Heart left ventricle (tissue), 16 donors: ENCODE measurements around the gene KDM2A. TPM values are rescaled to one million over a fixed set of nuclear protein-coding genes. Genes with fewer than 3 reads are reported as not detected.

Source experiments
- ATAC-seq, 4 donors: fragments of 200-7000 bp; cut with Tn5 transposase; one replicate each; pipeline ENCODE4 v1.9.1; 2020 to 2022; ENCODE audit warnings: moderate library complexity in 4 of 4, mild to moderate bottlenecking in 3 of 4, moderate number of reproducible peaks in 1 of 4
- DNase-seq, 5 donors: peaks; one replicate each; pipeline ENCODE4 v3.0.0-alpha.2; 2020
- H3K27ac ChIP-seq, 12 donors: fragments of 200-600 bp; sonication (generic) in 4 of 12; one replicate each; pipeline versions ENCODE4 v1.5.0 to v1.8.0; 2016 to 2022; ENCODE audit warnings: mild to moderate bottlenecking in 2 of 12
- H3K27me3 ChIP-seq, 9 donors: fragments of 200-600 bp; sonication (generic) in 2 of 9; one replicate each; pipeline versions ENCODE4 v1.5.1 to v1.8.0; 2016 to 2022; ENCODE audit warnings: mild to moderate bottlenecking in 3 of 9
- H3K36me3 ChIP-seq, 9 donors: fragments of 200-600 bp; sonication (generic) in 2 of 9; one replicate each; pipeline versions ENCODE4 v1.5.0 to v1.8.0; 2018 to 2022; ENCODE audit warnings: mild to moderate bottlenecking in 2 of 9
- H3K4me1 ChIP-seq, 12 donors: fragments of 200-600 bp; sonication (generic) in 4 of 12; one replicate each; pipeline versions ENCODE4 v1.5.0 to v1.8.0; 2016 to 2022; ENCODE audit warnings: mild to moderate bottlenecking in 3 of 12
- H3K4me3 ChIP-seq, 12 donors: fragments of 200-600 bp; sonication (generic) in 4 of 12; one replicate each; pipeline versions ENCODE4 v1.5.0 to v1.8.0; 2017 to 2022; ENCODE audit warnings: mild to moderate bottlenecking in 9 of 12, moderate library complexity in 4 of 12
- H3K9me3 ChIP-seq, 12 donors: fragments of 200-600 bp; sonication (generic) in 4 of 12; one replicate each; pipeline versions ENCODE4 v1.5.0 to v1.8.0; 2016 to 2022; ENCODE audit warnings: mild to moderate bottlenecking in 1 of 12
- POLR2A ChIP-seq, 2 donors: fragments of 450-650 bp; IDR thresholded peaks; one replicate each; pipeline ENCODE4 v1.6.1; 2017; ENCODE audit warnings: antibody characterized with exemption in 2 of 2, mild to moderate bottlenecking in 2 of 2, moderate library complexity in 2 of 2
- WGBS, 4 donors: extraction: QIAGEN DNeasy Blood & Tissue Kit in 2 of 4; methylation state at CpG; one replicate each; pipeline versions ENCODE4 v1.1.5 to v1.1.7; 2013 to 2018; 5-methylcytosine and 5-hydroxymethylcytosine counted together
- intact Hi-C, 10 donors: fragments of 100-400 bp; cut with DNase I; formaldehyde crosslinking; loops; one replicate each; pipeline versions ENCODE4 v1.11.1 to v1.14.2; 2022
- polyA plus RNA-seq, 2 donors: library from polyadenylated mRNA; stranded (reverse); fragments of 200-250 nt; gene quantifications; one replicate each; pipeline ENCODE4 v1.2.3, GENCODE V29; 2013
- total RNA-seq, 9 donors: library from RNA; depleted of rRNA in 2 of 9; stranded (reverse); fragments of >200 nt in 2 of 9; fragmentation: NEBNext Ultra II Directional in 3 of 9; extraction: Animal tissue kit (Norgen Biotek cat#: 25700) in 3 of 9; gene quantifications; one replicate each; pipeline versions ENCODE4 v1.1.0 to v1.2.4, GENCODE V29; 2016 to 2023
- TF ChIP-seq, protein P1 (sequence below), 12 donors: fragments of 200-600 bp; sonication (generic) in 4 of 12; IDR thresholded peaks; one replicate each; pipeline versions ENCODE4 v1.5.0 to v1.8.0; 2018 to 2022; ENCODE audit warnings: antibody characterized with exemption in 12 of 12, mild to moderate bottlenecking in 5 of 12
- donor health status: ischemic (EF 13 %, LVEDD 7.1; RV severe dilation, severe dysfunction).
- donor health status: healthy with polysubstance abuse.
- donor health status: DM: no; HTN: yes; CAD: no.
- donor health status: DM: no; HTN: no; CAD: no.
- donor health status: ischemic (EF 25% LVEDD 6.9; RV normal size, moderate dysfunction).
- donor health status: ischemic (EF 25% LVEDD 5.7; RV mildly dilated, moderate dysfunction).
- donor health status: healthy.
- donor health status: DM: yes; HTN: yes; CAD: no.
- donor health status: ischemic (EF 35%, LVEDD 5.7; RV mildly dilated, moderate dysfunction).
- donor health status: nonischemic (EF 11% LVEDD 7.7; RV severe dilation, severe dysfunction).
- donor health status: DM: yes; HTN: yes; CAD: no.
- donor health status: PGD.
- donor health status: ischemic (EF 29% LVEDD 5.4; RV normal size, mild dysfunction).
- donor health status: nonischemic (EF 23%, LVEDD 6.1; RV moderate dilation, normal function).

Gene KDM2A
- total and polyA plus RNA-seq, 11 donors, result 23.4 to 66.4 (median 37.3) TPM

DNA sequence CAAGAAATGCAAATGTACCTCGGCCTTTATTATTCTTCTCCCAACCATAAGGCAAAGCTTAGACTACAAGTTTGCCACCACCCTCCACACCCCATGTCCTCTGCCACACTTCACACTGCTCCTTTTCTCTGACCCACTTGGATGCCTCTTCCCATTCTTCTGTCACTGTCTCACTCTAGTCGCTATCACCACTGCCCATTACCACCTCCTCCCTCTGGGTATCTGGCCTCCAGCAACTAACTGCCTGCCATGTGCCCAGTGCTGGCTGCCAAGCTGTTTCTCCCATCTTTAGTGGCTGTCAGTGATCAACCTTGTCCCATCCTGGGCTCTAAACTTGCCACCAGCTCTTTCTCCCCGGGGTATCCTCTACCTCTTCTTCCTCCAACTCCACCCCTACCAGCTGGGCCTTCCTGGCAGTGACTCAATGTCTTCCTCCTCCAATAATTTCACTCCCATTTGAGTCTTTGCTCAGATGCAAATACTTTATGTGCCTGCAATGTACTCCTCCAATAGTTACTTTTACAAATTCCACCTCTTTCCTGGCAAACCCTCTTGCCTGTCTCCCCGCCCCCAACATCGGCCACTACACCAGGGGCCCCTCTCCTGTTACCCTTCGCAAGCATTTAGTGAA, 20.1 kb upstream of the KDM2A start:
- Histone ChIP-seq H3K4me1 (peaks cover 0 to 4% (median 0%) of the 10 kb centered on the region in 12 donors), H3K9me3 (no peaks in the 10 kb centered on the region), H3K27me3 (no peaks in the 10 kb centered on the region), H3K27ac (no peak overlapping the region), H3K4me3 (no peak overlapping the region), H3K36me3 (no peaks in the 10 kb centered on the region)
- peak; percentile 83 to 96 (median 88) for ATAC-seq
- peak in 4 of 5 donors; percentile 10 to 67 (median 32) for DNase-seq
- WGBS, 4 donors, result 69 to 74% (median 71%) methylated on average over 6 of the region's 6 CpGs
- intact Hi-C loops, result loop anchor here in 1 of 10 donors (5.0 kb wide), 1 partner anchor 68 kb away; no protein-coding TSS in a partner anchor
- TF ChIP-seq, protein P1, sequence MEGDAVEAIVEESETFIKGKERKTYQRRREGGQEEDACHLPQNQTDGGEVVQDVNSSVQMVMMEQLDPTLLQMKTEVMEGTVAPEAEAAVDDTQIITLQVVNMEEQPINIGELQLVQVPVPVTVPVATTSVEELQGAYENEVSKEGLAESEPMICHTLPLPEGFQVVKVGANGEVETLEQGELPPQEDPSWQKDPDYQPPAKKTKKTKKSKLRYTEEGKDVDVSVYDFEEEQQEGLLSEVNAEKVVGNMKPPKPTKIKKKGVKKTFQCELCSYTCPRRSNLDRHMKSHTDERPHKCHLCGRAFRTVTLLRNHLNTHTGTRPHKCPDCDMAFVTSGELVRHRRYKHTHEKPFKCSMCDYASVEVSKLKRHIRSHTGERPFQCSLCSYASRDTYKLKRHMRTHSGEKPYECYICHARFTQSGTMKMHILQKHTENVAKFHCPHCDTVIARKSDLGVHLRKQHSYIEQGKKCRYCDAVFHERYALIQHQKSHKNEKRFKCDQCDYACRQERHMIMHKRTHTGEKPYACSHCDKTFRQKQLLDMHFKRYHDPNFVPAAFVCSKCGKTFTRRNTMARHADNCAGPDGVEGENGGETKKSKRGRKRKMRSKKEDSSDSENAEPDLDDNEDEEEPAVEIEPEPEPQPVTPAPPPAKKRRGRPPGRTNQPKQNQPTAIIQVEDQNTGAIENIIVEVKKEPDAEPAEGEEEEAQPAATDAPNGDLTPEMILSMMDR (IDR thresholded peaks at IDR 0.05), result no peak
- TF ChIP-seq POLR2A (IDR thresholded peaks at IDR 0.05), result no peak

DNA sequence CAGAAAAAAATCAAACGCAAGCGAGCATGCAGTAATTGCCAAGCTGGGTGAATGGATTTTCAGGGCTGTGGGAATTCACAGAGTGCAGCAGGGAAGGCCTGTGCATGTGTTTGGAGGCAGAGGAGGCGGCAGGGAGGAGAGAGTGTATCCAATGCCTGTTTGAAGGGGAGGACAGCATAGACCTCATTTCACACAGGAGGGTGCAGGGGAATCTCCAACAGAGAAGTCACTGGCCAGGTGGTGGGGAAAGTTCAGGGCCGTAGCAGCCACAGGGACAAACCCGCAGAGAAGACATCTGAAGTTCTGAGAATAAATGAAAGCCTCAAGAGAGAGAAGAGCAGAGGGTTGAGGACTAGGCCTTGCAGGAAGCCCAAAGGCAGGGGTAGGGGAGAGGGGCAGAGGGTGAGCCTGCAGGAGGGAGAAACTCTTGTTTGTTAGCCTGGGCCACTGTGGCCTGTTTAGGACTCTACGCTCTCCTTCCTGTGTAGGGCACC, 19.2 kb upstream of the KDM2A start:
- Histone ChIP-seq H3K9me3 (no peaks in the 10 kb centered on the region), H3K36me3 (no peaks in the 10 kb centered on the region), H3K4me3 (no peak overlapping the region), H3K27me3 (no peaks in the 10 kb centered on the region), H3K4me1 (peaks cover 0 to 4% (median 0%) of the 10 kb centered on the region in 12 donors), H3K27ac (no peak overlapping the region)
- ATAC-seq (no peak), DNase-seq (no peak)
- 93 to 99% (median 96%) methylated on average over 6 of the region's 6 CpGs for WGBS, 4 donors
- intact Hi-C loops, result loop anchor here in 1 of 10 donors (5.0 kb wide), 1 partner anchor 67 kb away; no protein-coding TSS in a partner anchor
- no peak for TF ChIP-seq POLR2A (IDR thresholded peaks at IDR 0.05)
- TF ChIP-seq, protein P1 (IDR thresholded peaks at IDR 0.05), result no peak

DNA sequence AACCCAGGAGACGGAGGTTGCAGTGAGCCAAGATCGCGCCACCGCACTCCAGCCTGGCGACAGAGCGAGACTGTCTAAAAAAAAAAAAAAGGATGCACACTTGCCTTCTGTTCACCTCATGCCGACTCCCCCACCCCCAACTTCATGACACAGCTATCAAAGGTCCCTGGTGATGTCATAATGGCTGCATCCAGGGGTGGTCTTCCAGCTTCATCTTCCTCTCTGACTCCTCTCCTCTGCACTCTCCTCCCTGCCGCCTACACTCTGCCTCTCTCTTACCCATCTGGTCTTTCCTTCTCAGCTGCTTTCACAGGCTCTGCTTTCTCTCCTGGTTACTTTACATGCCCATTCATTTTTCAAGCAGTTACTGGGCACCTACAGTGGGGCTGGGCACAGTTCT, 16.4 kb upstream of the KDM2A start:
- no peak for DNase-seq
- H3K4me3 ChIP-seq, result no peak overlapping the region
- TF ChIP-seq POLR2A (IDR thresholded peaks at IDR 0.05), result no peak
- TF ChIP-seq, protein P1 (IDR thresholded peaks at IDR 0.05), result no peak
- intact Hi-C loops, result no loop called here
- no peak overlapping the region for H3K27ac ChIP-seq
- no peaks in the 10 kb centered on the region for H3K27me3 ChIP-seq
- 87 to 92% (median 90%) methylated on average over 8 of the region's 8 CpGs for WGBS, 4 donors
- peaks cover 0 to 4% (median 0%) of the 10 kb centered on the region in 12 donors for H3K4me1 ChIP-seq
- H3K36me3 ChIP-seq, result no peaks in the 10 kb centered on the region
- H3K9me3 ChIP-seq, result no peaks in the 10 kb centered on the region
- no peak for ATAC-seq

DNA sequence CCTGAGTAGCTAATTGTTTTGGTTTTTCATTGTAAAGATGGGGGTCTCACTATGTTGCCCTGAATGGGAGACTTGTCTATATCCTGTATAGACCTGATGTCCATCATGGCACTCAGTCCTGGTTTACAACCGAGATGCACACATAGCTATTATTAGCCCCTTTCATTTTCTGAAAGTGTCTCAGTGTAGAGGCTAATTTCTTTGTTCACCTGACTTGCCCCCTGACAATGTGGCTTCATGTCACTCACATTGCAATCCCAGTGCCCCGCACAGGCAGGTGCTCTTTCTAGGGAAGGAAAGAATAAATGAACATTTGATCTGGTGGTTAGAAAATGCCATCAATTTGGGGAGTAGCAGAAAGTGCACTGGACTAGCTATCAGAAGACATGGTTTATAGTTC, 13.1 kb upstream of the KDM2A start:
- Histone ChIP-seq H3K9me3 (no peaks in the 10 kb centered on the region), H3K4me1 (peaks cover 0 to 4% (median under 1%) of the 10 kb centered on the region in 12 donors), H3K27ac (no peak overlapping the region), H3K27me3 (no peaks in the 10 kb centered on the region), H3K4me3 (no peak overlapping the region), H3K36me3 (no peaks in the 10 kb centered on the region)
- DNase-seq (no peak), ATAC-seq (no peak)
- intact Hi-C loops, result no loop called here
- no peak for TF ChIP-seq POLR2A (IDR thresholded peaks at IDR 0.05)
- TF ChIP-seq, protein P1 (IDR thresholded peaks at IDR 0.05), result no peak
- WGBS, 4 donors, result 70 to 86% (median 74%) methylated on average over 2 of the region's 2 CpGs
